Kasumi-1 (cell line): Measurements from ENCODE around the gene CMSS1.

Experiments used
- DNase-seq, 2 experiments: peaks; one replicate each; lab custom pipeline; 2025; lab: John Stamatoyannopoulos, UW

Gene CMSS1

GRCh38 chr3:100230710-100231109 is 413.0 kb downstream of the CMSS1 start:
- DNase-seq = no peak
